CD4-positive, alpha-beta T cell treated with Interferon alpha-2 for 1 hour (primary cell): Measurements from ENCODE around the gene TWF2.

Experiments used
- DNase-seq, 2 donors: peaks; one replicate each; pipeline ENCODE4 v3.0.0-alpha.2; 2020 to 2022

Gene TWF2

GRCh38 chr3:52237006-52237656, 1.8 kb downstream of the TWF2 start:
- DNase-seq: no peak

GRCh38 chr3:52236424-52236886, 2.5 kb downstream of the TWF2 start:
- DNase-seq: no peak

GRCh38 chr3:52234516-52235447, 4.2 kb downstream of the TWF2 start:
- no peak for DNase-seq

GRCh38 chr3:52233968-52234367, 5.0 kb downstream of the TWF2 start:
- DNase-seq: no peak

- no peak for DNase-seq
Measured at GRCh38 chr3:52233108-52233591, 5.8 kb downstream of the TWF2 start.

- DNase-seq: peak in 1 of 2 donors; percentile 51
Measured at GRCh38 chr3:52232279-52233107, 6.5 kb downstream of the TWF2 start.

- peak; percentile 82 to 89 for DNase-seq
Measured at GRCh38 chr3:52231502-52232278, 7.3 kb downstream of the TWF2 start.

GRCh38 chr3:52230889-52231499, 8.0 kb downstream of the TWF2 start:
- DNase-seq: no peak

GRCh38 chr3:52230461-52230860, 8.5 kb downstream of the TWF2 start:
- no peak for DNase-seq

- no peak for DNase-seq
Measured at GRCh38 chr3:52229656-52230055, 9.3 kb downstream of the TWF2 start.

GRCh38 chr3:52228751-52229291, 10.1 kb downstream of the TWF2 start:
- no peak for DNase-seq

GRCh38 chr3:52228266-52228665, 10.7 kb downstream of the TWF2 start:
- no peak for DNase-seq

GRCh38 chr3:52227766-52228165, 11.2 kb downstream of the TWF2 start:
- no peak for DNase-seq

- no peak for DNase-seq
Measured at GRCh38 chr3:52227117-52227516, 11.8 kb downstream of the TWF2 start.

- no peak for DNase-seq
Measured at GRCh38 chr3:52226229-52226817, 12.6 kb downstream of the TWF2 start.

- DNase-seq: peak in 1 of 2 donors; percentile 74
Measured at GRCh38 chr3:52225452-52226228, 13.3 kb downstream of the TWF2 start, which contains the start of gene TLR9. Gene TLR9, minus strand, starts transcription at chr3:52225645. Its CDS starts 116 bp downstream, at chr3:52225529.

- no peak for DNase-seq
Measured at GRCh38 chr3:52223449-52224408, 15.2 kb downstream of the TWF2 start.

GRCh38 chr3:52222319-52223221, 16.4 kb downstream of the TWF2 start:
- no peak for DNase-seq
